GM23338 (cell line): ENCODE measurements around the gene INPP1. TPM values are rescaled to one million over a fixed set of nuclear protein-coding genes. Genes with fewer than 3 reads are reported as not detected.

Source experiments
- ATAC-seq: fragments of 200-7000 bp; cut with Tn5 transposase; 3 replicates; pipeline ENCODE4 v1.9.1; 2020
- DNase-seq: peaks from one replicate; pipeline ENCODE4 v3.0.0-alpha.2; 2015; ENCODE audit warnings: low spot score
- H2AFZ ChIP-seq: fragments of 200-600 bp; sonication (generic); 2 replicates; pipeline ENCODE4 v1.8.0; 2016; ENCODE audit warnings: antibody characterized with exemption, mild to moderate bottlenecking, moderate library complexity
- H3F3A ChIP-seq: fragments of 200-600 bp; sonication (generic); replicated peaks from 2 replicates; pipeline ENCODE4 v1.8.0; 2017; ENCODE audit warnings: antibody characterized with exemption, mixed run types, low read depth
- H3K27ac ChIP-seq: fragments of 200-600 bp; sonication (generic); 2 replicates; pipeline ENCODE4 v1.6.1; 2016; ENCODE audit warnings: low read depth
- H3K27me3 ChIP-seq: fragments of 200-600 bp; sonication (generic); 2 replicates; pipeline ENCODE4 v1.8.0; 2016; ENCODE audit warnings: mild to moderate bottlenecking, mixed run types, moderate library complexity; ENCODE audit not compliant: insufficient read depth
- H3K36me3 ChIP-seq: fragments of 200-600 bp; sonication (generic); 2 replicates; pipeline ENCODE4 v1.8.0; 2016; ENCODE audit warnings: mild to moderate bottlenecking; ENCODE audit not compliant: insufficient read depth
- H3K4me1 ChIP-seq: fragments of 200-600 bp; sonication (generic); 2 replicates; pipeline ENCODE4 v1.8.0; 2016; ENCODE audit warnings: mild to moderate bottlenecking, moderate library complexity; ENCODE audit not compliant: insufficient read depth
- H3K4me2 ChIP-seq: fragments of 200-600 bp; sonication (generic); 2 replicates; pipeline ENCODE4 v1.7.1; 2017; ENCODE audit warnings: mixed run types
- H3K4me3 ChIP-seq: fragments of 200-600 bp; sonication (generic); 2 replicates; pipeline ENCODE4 v1.6.1; 2016; ENCODE audit warnings: mixed run types
- H3K79me2 ChIP-seq: fragments of 200-600 bp; sonication (generic); replicated peaks from 2 replicates; pipeline ENCODE4 v1.8.0; 2017; ENCODE audit warnings: mild to moderate bottlenecking; ENCODE audit not compliant: insufficient read depth
- H3K9me2 ChIP-seq: fragments of 200-600 bp; sonication (generic); 2 replicates; pipeline ENCODE4 v1.8.0; 2017; ENCODE audit not compliant: insufficient read depth
- H4K20me1 ChIP-seq: fragments of 200-600 bp; sonication (generic); replicated peaks from 2 replicates; pipeline ENCODE4 v1.8.0; 2017; ENCODE audit warnings: mild to moderate bottlenecking; ENCODE audit not compliant: insufficient read depth
- H3K27ac Mint-ChIP-seq: 2 replicates; pipeline ENCODE4 v1.8.0; 2020; ENCODE audit warnings: inconsistent platforms, mild to moderate bottlenecking, moderate library complexity, mixed read lengths
- H3K27me3 Mint-ChIP-seq: 3 replicates; pipeline ENCODE4 v1.8.0; 2022; ENCODE audit warnings: low read depth, mild to moderate bottlenecking, moderate library complexity, mixed read lengths, inconsistent platforms; ENCODE audit not compliant: insufficient read depth, poor library complexity
- H3K36me3 Mint-ChIP-seq: 3 replicates; pipeline ENCODE4 v1.8.0; 2021; ENCODE audit warnings: low read depth, mild to moderate bottlenecking, inconsistent platforms, moderate library complexity, mixed read lengths
- H3K4me1 Mint-ChIP-seq: 3 replicates; pipeline ENCODE4 v1.8.0; 2020; ENCODE audit warnings: mild to moderate bottlenecking, inconsistent platforms, mixed read lengths
- H3K4me3 Mint-ChIP-seq: 3 replicates; pipeline ENCODE4 v1.8.0; 2021; ENCODE audit warnings: moderate library complexity, mild to moderate bottlenecking, inconsistent platforms, mixed read lengths
- H3K9me3 Mint-ChIP-seq: 3 replicates; pipeline ENCODE4 v1.8.0; 2020; ENCODE audit warnings: moderate library complexity, mild to moderate bottlenecking, inconsistent platforms, mixed read lengths
- CTCF ChIP-seq, 2 experiments: fragments of 200-600 bp in 1 of 2; sonication (generic) in 1 of 2; conservative IDR thresholded peaks; 2 replicates each; pipeline versions ENCODE4 v1.5.1 to v1.6.1; 2016 to 2017; ENCODE audit warnings: antibody characterized with exemption in 2 of 2, low read depth in 2 of 2, mild to moderate bottlenecking in 2 of 2, moderate library complexity in 1 of 2
- EZH2 ChIP-seq: fragments of 200-600 bp; sonication (generic); IDR thresholded peaks from one replicate; pipeline ENCODE4 v1.8.0; 2017; ENCODE audit warnings: antibody characterized with exemption, mild to moderate bottlenecking, low read depth; ENCODE audit not compliant: unreplicated experiment
- EZH2phosphoT487 ChIP-seq: fragments of 200-600 bp; sonication (generic); IDR thresholded peaks from one replicate; pipeline ENCODE4 v1.8.1; 2018; ENCODE audit warnings: antibody characterized with exemption; ENCODE audit not compliant: unreplicated experiment
- JUNB ChIP-seq: IDR thresholded peaks from one replicate; pipeline ENCODE4 v1.6.1; 2016; ENCODE audit warnings: antibody characterized with exemption; ENCODE audit not compliant: unreplicated experiment
- NANOG ChIP-seq: IDR thresholded peaks from 2 replicates; pipeline ENCODE4 v1.6.1; 2016; ENCODE audit warnings: antibody characterized with exemption, borderline replicate concordance
- POLR2AphosphoS5 ChIP-seq: IDR thresholded peaks from 2 replicates; pipeline ENCODE4 v1.6.1; 2016; ENCODE audit warnings: antibody characterized with exemption, low read depth
- STAT1 ChIP-seq: IDR thresholded peaks from one replicate; pipeline ENCODE4 v1.6.1; 2016; ENCODE audit warnings: antibody characterized with exemption; ENCODE audit not compliant: unreplicated experiment
- ZNF114 ChIP-seq: fragments of 250-450 bp; sonication (Bioruptor Pico); IDR thresholded peaks from 2 replicates; pipeline ENCODE4 v1.5.0; 2020; ENCODE audit warnings: mild to moderate bottlenecking, moderate library complexity
- ZNF331 ChIP-seq: fragments of 250-450 bp; sonication (Bioruptor Pico); IDR thresholded peaks from 2 replicates; pipeline ENCODE4 v1.5.0; 2020; ENCODE audit warnings: low read depth, mild to moderate bottlenecking, moderate library complexity
- ZNF462 ChIP-seq: fragments of 250-450 bp; sonication (Bioruptor Pico); IDR thresholded peaks from 2 replicates; pipeline ENCODE4 v1.5.0; 2020; ENCODE audit warnings: mild to moderate bottlenecking, moderate library complexity
- polyA plus RNA-seq: library from polyadenylated mRNA; unstranded; fragments of >200 nt; fragmentation: Nextera tagmentation; extraction: Ambion mirVana; gene quantifications from 2 replicates; pipeline ENCODE4 v1.2.1, GENCODE V29; 2016
- total RNA-seq: library from RNA; depleted of rRNA; stranded (reverse); fragments of >200 nt; shearing (Covaris generic); gene quantifications from 2 replicates; pipeline ENCODE4 v1.2.3, GENCODE V29; 2014
- TF ChIP-seq, protein P1 (sequence below): IDR thresholded peaks from 2 replicates; pipeline ENCODE4 v1.6.1; 2016; ENCODE audit warnings: antibody characterized with exemption

The INPP1 gene
- total and polyA plus RNA-seq, 2 experiments from 2014 or later = 2.6 to 6.5 TPM

DNA sequence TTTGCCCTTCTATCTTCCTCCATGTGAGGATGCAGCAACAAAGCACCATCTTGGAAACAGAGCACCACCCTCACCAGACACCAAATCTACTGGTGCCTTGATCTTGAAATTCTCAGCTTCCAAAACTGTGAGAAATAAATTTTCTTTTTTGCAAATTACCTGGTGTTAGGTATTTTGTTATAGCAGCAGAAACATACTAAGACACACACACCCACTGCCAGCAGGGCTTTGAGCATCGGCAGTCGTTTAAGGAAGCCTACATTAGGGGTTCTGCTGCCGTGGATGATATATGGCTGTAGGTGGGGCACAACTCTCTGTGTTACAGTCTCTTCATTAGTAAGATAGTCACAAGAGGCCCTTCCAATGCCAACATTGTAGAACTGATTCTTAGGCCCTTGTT is 44.0 kb downstream of the INPP1 start (continued):
- TF ChIP-seq POLR2AphosphoS5 (no peak), NANOG (no peak), EZH2 (no peak), STAT1 (no peak), EZH2phosphoT487 (no peak)
- TF ChIP-seq, protein P1, sequence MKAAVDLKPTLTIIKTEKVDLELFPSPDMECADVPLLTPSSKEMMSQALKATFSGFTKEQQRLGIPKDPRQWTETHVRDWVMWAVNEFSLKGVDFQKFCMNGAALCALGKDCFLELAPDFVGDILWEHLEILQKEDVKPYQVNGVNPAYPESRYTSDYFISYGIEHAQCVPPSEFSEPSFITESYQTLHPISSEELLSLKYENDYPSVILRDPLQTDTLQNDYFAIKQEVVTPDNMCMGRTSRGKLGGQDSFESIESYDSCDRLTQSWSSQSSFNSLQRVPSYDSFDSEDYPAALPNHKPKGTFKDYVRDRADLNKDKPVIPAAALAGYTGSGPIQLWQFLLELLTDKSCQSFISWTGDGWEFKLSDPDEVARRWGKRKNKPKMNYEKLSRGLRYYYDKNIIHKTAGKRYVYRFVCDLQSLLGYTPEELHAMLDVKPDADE = no peak

GRCh38 chr2:190396271-190396670 is 52.9 kb downstream of the INPP1 start:
- ATAC-seq (no peak), DNase-seq (no peak)
- Mint-ChIP-seq H3K9me3 (no peaks in the 10 kb centered on the region), H3K4me3 (no peak overlapping the region), H3K27me3 (no peaks in the 10 kb centered on the region), H3K27ac (no peak overlapping the region), H3K4me1 (no peaks in the 10 kb centered on the region), H3K36me3 (no peaks in the 10 kb centered on the region)
- H3K79me2 ChIP-seq = no peaks in the 10 kb centered on the region
- H3K27me3 ChIP-seq = no peaks in the 10 kb centered on the region
- no peaks in the 10 kb centered on the region for H4K20me1 ChIP-seq
- no peaks in the 10 kb centered on the region for H3K36me3 ChIP-seq
- no peaks in the 10 kb centered on the region for H3K9me2 ChIP-seq
- H3K4me1 ChIP-seq = no peaks in the 10 kb centered on the region
- no peak overlapping the region for H3K4me3 ChIP-seq
- H3K4me2 ChIP-seq = no peak overlapping the region
- no peak overlapping the region for H2AFZ ChIP-seq
- no peaks in the 10 kb centered on the region for H3F3A ChIP-seq
- no peak overlapping the region for H3K27ac ChIP-seq
- TF ChIP-seq NANOG = no peak
- TF ChIP-seq CTCF (conservative IDR thresholded peaks at IDR 0.05; ENCODE audit: low read depth in 2 of 2) = no peak
- TF ChIP-seq JUNB = no peak
- TF ChIP-seq POLR2AphosphoS5 = no peak
- no peak for TF ChIP-seq ZNF331
- TF ChIP-seq EZH2 = no peak
- TF ChIP-seq STAT1 = no peak
- TF ChIP-seq ZNF462 = no peak
- TF ChIP-seq, protein P1 = no peak
- no peak for TF ChIP-seq ZNF114 (CRISPR knock-in tag)
